SK-N-SH treated with all-trans-retinoic acid at 6 μM for 48 hours (cell line): ENCODE data around the gene C1orf115.

Experiments
- ATAC-seq: fragments of 200-7000 bp; cut with Tn5 transposase; 3 replicates; pipeline ENCODE4 v1.9.1; 2020; ENCODE audit warnings: mild to moderate bottlenecking, moderate library complexity
- ARNTL ChIP-seq: fragments of 450-650 bp; formaldehyde crosslinking; IDR thresholded peaks from 2 replicates; pipeline ENCODE4 v1.5.0; 2020; ENCODE audit warnings: low read depth, mild to moderate bottlenecking, moderate library complexity, borderline replicate concordance
- CREB5 ChIP-seq: fragments of 250-450 bp; sonication (Bioruptor Pico); IDR thresholded peaks from 2 replicates; pipeline ENCODE4 v1.5.1; 2020; ENCODE audit warnings: low read depth, mild to moderate bottlenecking, moderate library complexity
- CSDC2 ChIP-seq: fragments of 250-450 bp; sonication (Bioruptor Pico); IDR thresholded peaks from 2 replicates; pipeline ENCODE4 v1.5.0; 2020; ENCODE audit warnings: mild to moderate bottlenecking, moderate library complexity
- CSRNP3 ChIP-seq: fragments of 250-450 bp; sonication (Bioruptor Pico); IDR thresholded peaks from 2 replicates; pipeline ENCODE4 v1.5.1; 2021; ENCODE audit warnings: mild to moderate bottlenecking, moderate library complexity
- ESRRG ChIP-seq: fragments of 250-450 bp; sonication (Bioruptor Pico); IDR thresholded peaks from 2 replicates; pipeline ENCODE4 v1.6.1; 2021; ENCODE audit warnings: mild to moderate bottlenecking
- GLIS3 ChIP-seq: fragments of 250-450 bp; sonication (Bioruptor Pico); IDR thresholded peaks from 2 replicates; pipeline ENCODE4 v1.5.0; 2020; ENCODE audit warnings: mild to moderate bottlenecking, moderate library complexity
- ISL1 ChIP-seq: fragments of 250-450 bp; sonication (Bioruptor Pico); IDR thresholded peaks from 2 replicates; pipeline ENCODE4 v2.1.2; 2022; ENCODE audit warnings: mild to moderate bottlenecking, moderate library complexity
- OSR1 ChIP-seq: fragments of 250-450 bp; sonication (Bioruptor Pico); IDR thresholded peaks from 2 replicates; pipeline ENCODE4 v1.8.0; 2022; ENCODE audit warnings: moderate library complexity, mild to moderate bottlenecking, inconsistent platforms
- POU6F1 ChIP-seq: fragments of 250-450 bp; sonication (Bioruptor Pico); IDR thresholded peaks from 2 replicates; pipeline ENCODE4 v1.8.0; 2021; ENCODE audit warnings: low read depth, mild to moderate bottlenecking, moderate library complexity, borderline replicate concordance
- PPARA ChIP-seq: fragments of 250-450 bp; sonication (Bioruptor Pico); IDR thresholded peaks from 2 replicates; pipeline ENCODE4 v1.5.0; 2020; ENCODE audit warnings: mild to moderate bottlenecking, borderline replicate concordance
- RARB ChIP-seq: fragments of 250-450 bp; sonication (Bioruptor Pico); IDR thresholded peaks from 2 replicates; pipeline ENCODE4 v1.8.0; 2021; ENCODE audit warnings: mild to moderate bottlenecking, moderate library complexity
- SNAI2 ChIP-seq: fragments of 250-450 bp; sonication (Bioruptor Pico); IDR thresholded peaks from 2 replicates; pipeline ENCODE4 v1.5.0; 2020; ENCODE audit warnings: mild to moderate bottlenecking, moderate library complexity
- TOX ChIP-seq: fragments of 250-450 bp; sonication (Bioruptor Pico); IDR thresholded peaks from 2 replicates; pipeline ENCODE4 v1.8.0; 2021; ENCODE audit warnings: mild to moderate bottlenecking, moderate library complexity, borderline replicate concordance
- ZC3H10 ChIP-seq: fragments of 250-450 bp; sonication (Bioruptor Pico); IDR thresholded peaks from 2 replicates; pipeline ENCODE4 v1.5.1; 2021; ENCODE audit warnings: mild to moderate bottlenecking, moderate library complexity
- ZFP3 ChIP-seq: fragments of 250-450 bp; sonication (Bioruptor Pico); IDR thresholded peaks from 2 replicates; pipeline ENCODE4 v1.5.0; 2020; ENCODE audit warnings: mild to moderate bottlenecking, moderate library complexity
- ZFP30 ChIP-seq: fragments of 450-650 bp; formaldehyde crosslinking; IDR thresholded peaks from 2 replicates; pipeline ENCODE4 v1.5.0; 2022; ENCODE audit warnings: mild to moderate bottlenecking, moderate library complexity
- ZNF565 ChIP-seq: fragments of 450-650 bp; formaldehyde crosslinking; conservative IDR thresholded peaks from 2 replicates; pipeline ENCODE4 v1.5.0; 2020; ENCODE audit warnings: low read depth, mild to moderate bottlenecking, moderate library complexity
- ZNF70 ChIP-seq: fragments of 450-650 bp; formaldehyde crosslinking; IDR thresholded peaks from 2 replicates; pipeline ENCODE4 v1.5.0; 2020; ENCODE audit warnings: mild to moderate bottlenecking, moderate library complexity
- ZNF8 ChIP-seq: fragments of 450-650 bp; formaldehyde crosslinking; IDR thresholded peaks from 2 replicates; pipeline ENCODE4 v1.5.0; 2020; ENCODE audit warnings: mild to moderate bottlenecking, moderate library complexity
- TF ChIP-seq, protein P1 (sequence below): fragments of 250-450 bp; sonication (Bioruptor Pico); IDR thresholded peaks from 2 replicates; pipeline ENCODE4 v1.8.0; 2020; ENCODE audit warnings: mild to moderate bottlenecking, moderate library complexity, borderline replicate concordance
- TF ChIP-seq, protein P2 (sequence below): fragments of 250-450 bp; sonication (Bioruptor Pico); IDR thresholded peaks from 2 replicates; pipeline ENCODE4 v1.5.0; 2020; ENCODE audit warnings: mild to moderate bottlenecking, moderate library complexity

C1orf115 gene

GRCh38 chr1:220691053-220691684 is 1.0 kb downstream of the C1orf115 start:
- TF ChIP-seq ZNF8 (no peak), TOX (CRISPR knock-in tag) (no peak), RARB (no peak), ZFP3 (no peak), CSRNP3 (CRISPR knock-in tag) (no peak), CSDC2 (CRISPR knock-in tag) (no peak), ZNF565 (CRISPR knock-in tag) (no peak), ZNF70 (CRISPR knock-in tag) (no peak), CREB5 (no peak), GLIS3 (no peak), ISL1 (CRISPR knock-in tag) (no peak), SNAI2 (CRISPR knock-in tag) (no peak), POU6F1 (no peak), OSR1 (no peak), PPARA (CRISPR knock-in tag) (no peak), ZC3H10 (CRISPR knock-in tag) (no peak), ZFP30 (CRISPR knock-in tag) (no peak), ARNTL (CRISPR knock-in tag) (no peak)
- TF ChIP-seq, protein P1, sequence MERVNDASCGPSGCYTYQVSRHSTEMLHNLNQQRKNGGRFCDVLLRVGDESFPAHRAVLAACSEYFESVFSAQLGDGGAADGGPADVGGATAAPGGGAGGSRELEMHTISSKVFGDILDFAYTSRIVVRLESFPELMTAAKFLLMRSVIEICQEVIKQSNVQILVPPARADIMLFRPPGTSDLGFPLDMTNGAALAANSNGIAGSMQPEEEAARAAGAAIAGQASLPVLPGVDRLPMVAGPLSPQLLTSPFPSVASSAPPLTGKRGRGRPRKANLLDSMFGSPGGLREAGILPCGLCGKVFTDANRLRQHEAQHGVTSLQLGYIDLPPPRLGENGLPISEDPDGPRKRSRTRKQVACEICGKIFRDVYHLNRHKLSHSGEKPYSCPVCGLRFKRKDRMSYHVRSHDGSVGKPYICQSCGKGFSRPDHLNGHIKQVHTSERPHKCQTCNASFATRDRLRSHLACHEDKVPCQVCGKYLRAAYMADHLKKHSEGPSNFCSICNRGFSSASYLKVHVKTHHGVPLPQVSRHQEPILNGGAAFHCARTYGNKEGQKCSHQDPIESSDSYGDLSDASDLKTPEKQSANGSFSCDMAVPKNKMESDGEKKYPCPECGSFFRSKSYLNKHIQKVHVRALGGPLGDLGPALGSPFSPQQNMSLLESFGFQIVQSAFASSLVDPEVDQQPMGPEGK (CRISPR knock-in tag): no peak
- TF ChIP-seq, protein P2, sequence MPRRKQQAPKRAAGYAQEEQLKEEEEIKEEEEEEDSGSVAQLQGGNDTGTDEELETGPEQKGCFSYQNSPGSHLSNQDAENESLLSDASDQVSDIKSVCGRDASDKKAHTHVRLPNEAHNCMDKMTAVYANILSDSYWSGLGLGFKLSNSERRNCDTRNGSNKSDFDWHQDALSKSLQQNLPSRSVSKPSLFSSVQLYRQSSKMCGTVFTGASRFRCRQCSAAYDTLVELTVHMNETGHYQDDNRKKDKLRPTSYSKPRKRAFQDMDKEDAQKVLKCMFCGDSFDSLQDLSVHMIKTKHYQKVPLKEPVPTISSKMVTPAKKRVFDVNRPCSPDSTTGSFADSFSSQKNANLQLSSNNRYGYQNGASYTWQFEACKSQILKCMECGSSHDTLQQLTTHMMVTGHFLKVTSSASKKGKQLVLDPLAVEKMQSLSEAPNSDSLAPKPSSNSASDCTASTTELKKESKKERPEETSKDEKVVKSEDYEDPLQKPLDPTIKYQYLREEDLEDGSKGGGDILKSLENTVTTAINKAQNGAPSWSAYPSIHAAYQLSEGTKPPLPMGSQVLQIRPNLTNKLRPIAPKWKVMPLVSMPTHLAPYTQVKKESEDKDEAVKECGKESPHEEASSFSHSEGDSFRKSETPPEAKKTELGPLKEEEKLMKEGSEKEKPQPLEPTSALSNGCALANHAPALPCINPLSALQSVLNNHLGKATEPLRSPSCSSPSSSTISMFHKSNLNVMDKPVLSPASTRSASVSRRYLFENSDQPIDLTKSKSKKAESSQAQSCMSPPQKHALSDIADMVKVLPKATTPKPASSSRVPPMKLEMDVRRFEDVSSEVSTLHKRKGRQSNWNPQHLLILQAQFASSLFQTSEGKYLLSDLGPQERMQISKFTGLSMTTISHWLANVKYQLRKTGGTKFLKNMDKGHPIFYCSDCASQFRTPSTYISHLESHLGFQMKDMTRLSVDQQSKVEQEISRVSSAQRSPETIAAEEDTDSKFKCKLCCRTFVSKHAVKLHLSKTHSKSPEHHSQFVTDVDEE (CRISPR knock-in tag): no peak
- ATAC-seq: no peak

- ATAC-seq: no peak
- no peak for TF ChIP-seq OSR1
- TF ChIP-seq ISL1 (CRISPR knock-in tag): no peak
- no peak for TF ChIP-seq PPARA (CRISPR knock-in tag)
- no peak for TF ChIP-seq CSDC2 (CRISPR knock-in tag)
- no peak for TF ChIP-seq CREB5
- TF ChIP-seq ESRRG (CRISPR knock-in tag): no peak
- no peak for TF ChIP-seq SNAI2 (CRISPR knock-in tag)
These were observed 2.5 kb downstream of the C1orf115 start for GRCh38 chr1:220692436-220693228.
